Measurements from ENCODE around the gene KCNE4.
"Not testable (repeated sequence)": the region's sequence is repeated elsewhere in the genome, so short reads cannot be mapped to it uniquely, and the experiment has no call there.

KCNE4 gene

DNA sequence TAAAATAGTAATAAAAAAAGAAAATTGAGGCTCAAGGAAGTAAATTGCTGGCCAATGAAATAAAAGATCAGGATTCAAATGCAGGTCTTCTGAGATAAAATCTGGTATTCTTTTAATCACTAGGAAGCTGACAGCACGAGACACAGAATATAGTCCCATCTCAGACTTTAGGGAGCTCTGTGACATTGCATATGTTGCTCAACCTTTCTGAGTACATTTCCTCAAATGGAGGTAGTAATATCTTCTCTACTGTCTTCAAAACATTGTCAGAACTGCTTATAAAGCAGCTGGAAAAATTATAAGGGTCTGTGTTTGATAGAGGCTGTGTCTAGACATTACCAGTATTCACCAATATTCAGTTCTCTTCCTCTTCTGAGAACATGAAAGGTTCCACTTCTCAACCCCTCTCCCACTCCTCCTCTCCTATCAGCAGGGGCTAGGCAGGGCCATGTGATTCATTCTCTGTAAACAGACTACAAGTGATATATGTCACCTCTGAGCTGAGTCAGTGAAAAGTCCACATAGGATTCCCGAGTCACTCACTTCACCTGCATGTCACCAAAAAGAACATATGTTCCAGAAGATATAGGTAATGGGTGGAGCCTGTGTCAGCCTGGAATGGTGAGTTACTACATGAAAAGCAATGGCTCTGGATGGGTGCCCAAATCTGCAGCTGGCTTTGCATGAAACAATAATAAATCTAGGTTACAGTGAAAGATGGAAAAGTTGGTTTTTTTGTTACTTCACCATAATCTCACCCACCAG is 7.1 kb downstream of the KCNE4 start:
- DNase-seq (ENCODE audit: low read depth) = no peak

- no peak for DNase-seq (ENCODE audit: low read depth)
Measured at GRCh38 chr2:223060201-223060825, 8.3 kb downstream of the KCNE4 start.

GRCh38 chr2:223062396-223062795 is 10.4 kb downstream of the KCNE4 start:
- no peak for DNase-seq (ENCODE audit: low read depth)

DNA sequence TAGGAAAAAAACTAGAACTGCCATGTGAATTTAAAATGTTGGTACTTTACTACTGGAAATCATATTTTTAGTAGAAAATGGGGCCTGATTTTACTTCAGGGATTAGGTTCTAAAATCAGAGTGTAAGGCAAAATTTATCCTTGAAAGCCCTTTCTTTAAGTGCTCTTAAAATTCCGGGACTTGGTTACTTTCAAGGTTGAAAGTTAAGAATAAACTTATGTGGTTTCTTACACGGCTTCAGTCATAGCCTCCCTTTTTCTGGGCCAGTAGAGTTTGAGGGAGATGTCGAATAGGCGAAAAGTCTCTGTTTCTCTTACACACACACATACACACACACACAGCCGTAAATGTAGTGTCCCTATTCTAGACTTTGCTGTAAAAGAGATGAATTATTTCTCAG is 13.1 kb downstream of the KCNE4 start:
- no peak for DNase-seq (ENCODE audit: low read depth)

DNA sequence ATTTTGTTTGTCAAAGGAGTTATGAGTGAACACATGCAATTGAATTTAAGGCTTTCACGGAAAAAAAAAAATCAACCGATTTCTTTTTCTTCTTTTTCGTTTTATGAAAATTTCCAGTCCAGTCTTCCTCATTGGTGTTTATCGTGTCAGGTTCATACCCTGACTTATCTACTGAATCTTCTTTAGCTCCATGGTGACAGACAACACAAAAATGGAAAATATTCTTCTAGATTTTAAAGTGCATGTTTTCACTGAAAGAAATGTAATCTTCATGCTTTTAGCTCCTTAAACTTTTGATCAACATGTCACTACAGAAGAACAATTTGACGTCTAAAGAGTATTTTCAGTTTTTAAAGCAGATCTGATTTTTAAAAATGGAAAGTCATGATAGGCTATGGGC is 14.7 kb downstream of the KCNE4 start:
- DNase-seq (ENCODE audit: low read depth) = no peak

GRCh38 chr2:223068071-223068470 is 16.1 kb downstream of the KCNE4 start:
- DNase-seq (ENCODE audit: low read depth) = no peak

- no peak for DNase-seq (ENCODE audit: low read depth)
Measured at GRCh38 chr2:223069465-223069864, 17.5 kb downstream of the KCNE4 start.

DNA sequence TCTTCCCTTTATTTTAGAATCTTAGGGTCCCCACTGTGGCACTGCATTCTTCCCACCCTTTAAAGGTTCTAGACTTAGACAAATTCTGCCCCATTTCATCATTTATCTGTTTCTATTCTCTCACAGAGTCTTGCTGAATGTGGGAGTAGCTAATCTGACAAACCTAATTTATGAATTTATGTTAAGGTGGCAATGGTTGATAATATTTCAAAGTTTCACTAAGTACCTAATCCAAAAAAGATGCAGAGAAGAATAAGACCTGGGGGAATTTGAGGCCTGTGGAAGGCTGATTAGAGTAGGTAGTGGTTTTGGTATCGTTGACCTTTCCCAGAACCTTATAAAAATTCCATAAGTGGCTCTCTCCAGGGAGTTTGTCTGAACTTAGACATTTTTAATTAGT is 18.0 kb downstream of the KCNE4 start:
- no peak for DNase-seq (ENCODE audit: low read depth)

DNA sequence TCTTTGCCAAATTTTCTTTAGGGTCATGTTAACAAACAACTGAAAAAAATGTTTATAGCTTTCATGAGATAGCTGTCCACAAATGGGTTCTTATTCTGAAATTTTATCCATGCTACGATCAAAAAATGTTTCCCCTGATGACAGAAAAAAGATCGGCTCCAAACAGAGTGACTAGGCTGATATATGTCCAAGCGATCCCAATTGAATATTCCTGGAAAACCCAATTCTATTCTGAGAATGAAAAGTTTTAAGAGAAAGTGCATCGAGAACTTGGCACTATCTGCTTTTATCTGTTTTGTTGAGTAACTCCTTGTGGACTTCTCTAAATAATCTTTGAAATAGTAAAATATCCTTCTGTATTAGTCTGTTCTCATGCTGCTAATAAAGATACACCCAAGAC is 19.1 kb downstream of the KCNE4 start:
- no peak for DNase-seq (ENCODE audit: low read depth)

DNA sequence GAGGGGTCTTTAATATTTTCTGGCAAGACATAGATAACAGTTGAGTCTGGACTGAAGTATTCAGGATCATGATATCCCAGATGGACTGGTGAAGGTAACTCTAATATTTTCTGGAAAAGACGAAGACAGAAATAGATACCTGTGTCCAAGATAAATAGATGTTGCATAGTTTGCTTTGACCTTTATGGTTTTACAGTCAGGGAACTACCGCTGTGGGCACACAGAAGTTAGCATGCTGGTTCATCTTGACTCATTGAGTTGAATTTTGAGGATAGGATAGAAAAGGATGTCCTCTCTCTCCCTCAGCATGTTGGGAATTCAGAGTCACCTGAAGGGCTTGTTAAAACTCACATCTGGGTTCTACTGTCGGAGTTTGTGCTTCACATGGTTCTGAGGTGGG is 20.8 kb downstream of the KCNE4 start:
- no peak for DNase-seq (ENCODE audit: low read depth)

- no peak for DNase-seq (ENCODE audit: low read depth)
Measured at GRCh38 chr2:223075301-223076270, 23.6 kb downstream of the KCNE4 start.

GRCh38 chr2:223076573-223076972 is 24.6 kb downstream of the KCNE4 start:
- DNase-seq (ENCODE audit: low read depth) = no peak

- no peak for DNase-seq (ENCODE audit: low read depth)
Measured at GRCh38 chr2:223078482-223078881, 26.5 kb downstream of the KCNE4 start.

GRCh38 chr2:223079378-223079777 is 27.4 kb downstream of the KCNE4 start:
- no peak for DNase-seq (ENCODE audit: low read depth)

DNA sequence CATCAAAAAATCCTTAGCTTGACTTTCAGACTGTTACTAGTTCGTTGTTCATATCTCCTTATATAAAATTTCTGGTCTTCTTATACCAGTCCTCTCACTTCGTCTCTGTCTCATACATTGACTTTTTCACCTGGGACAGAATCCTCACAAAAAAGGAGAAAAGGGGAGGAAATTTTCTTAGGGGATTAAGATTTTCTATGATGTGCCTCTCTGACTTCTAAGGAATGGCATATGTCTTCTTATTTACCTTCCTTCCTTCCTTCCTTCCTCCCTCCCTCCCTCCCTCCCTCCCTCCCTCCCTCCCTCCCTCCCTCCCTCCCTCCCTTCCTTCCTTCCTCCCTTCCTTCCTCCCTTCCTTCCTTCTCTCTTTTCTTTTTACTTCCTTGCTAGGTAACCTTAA is 27.9 kb downstream of the KCNE4 start:
- DNase-seq (ENCODE audit: low read depth) = no peak

DNA sequence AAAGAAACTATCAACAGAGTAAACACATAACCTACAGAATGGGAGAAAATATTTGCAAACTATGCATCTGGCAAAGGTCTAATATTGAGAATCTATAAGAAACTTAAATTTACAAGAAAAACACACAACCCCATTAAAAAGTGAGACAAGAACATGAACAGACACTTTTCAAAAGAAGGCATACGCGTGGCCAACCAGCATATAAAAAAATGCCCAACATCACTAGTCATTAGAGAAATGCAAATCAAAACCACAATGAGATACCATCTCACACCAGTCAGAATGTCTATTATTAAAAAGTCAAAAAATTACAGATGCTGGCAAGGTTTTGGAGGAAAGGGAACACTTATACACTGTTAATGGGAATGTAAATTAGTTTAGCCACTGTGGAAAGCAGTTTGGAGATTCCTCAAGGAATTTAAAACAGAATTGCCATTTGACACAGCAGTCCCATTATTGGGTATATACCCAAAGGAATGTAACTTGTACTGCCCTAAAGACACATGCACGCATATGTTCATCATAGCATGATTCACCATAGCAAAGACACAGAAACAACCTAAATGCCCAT is 28.9 kb downstream of the KCNE4 start:
- not testable (repeated sequence) for DNase-seq (ENCODE audit: low read depth)

DNA sequence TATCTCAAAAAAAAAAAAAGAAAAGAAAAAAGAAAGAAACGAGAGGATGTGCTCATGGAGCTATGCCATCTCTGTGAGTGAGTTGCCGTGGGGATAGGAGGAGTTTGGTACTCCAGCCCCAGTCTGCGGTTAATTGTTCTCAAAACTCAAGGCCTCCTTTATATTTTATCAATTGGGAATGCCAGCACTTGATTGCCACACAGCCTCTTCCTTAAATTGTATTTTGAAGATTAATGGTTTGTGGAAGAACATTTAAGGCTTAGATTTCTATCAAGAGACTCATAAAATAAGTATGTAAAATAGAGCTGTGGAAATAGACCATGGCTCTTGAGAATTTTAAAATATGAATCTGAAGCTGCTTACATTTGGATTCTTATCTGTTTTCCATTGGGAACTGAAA is 29.8 kb downstream of the KCNE4 start:
- no peak for DNase-seq (ENCODE audit: low read depth)

- no peak for DNase-seq (ENCODE audit: low read depth)
Measured at GRCh38 chr2:223082706-223083105, 30.7 kb downstream of the KCNE4 start.

- DNase-seq (ENCODE audit: low read depth) = no peak
Measured at GRCh38 chr2:223083402-223084070, 31.5 kb downstream of the KCNE4 start.

- no peak for DNase-seq (ENCODE audit: low read depth)
Measured at GRCh38 chr2:223084873-223085272, 32.9 kb downstream of the KCNE4 start.

- no peak for DNase-seq (ENCODE audit: low read depth)
Measured at GRCh38 chr2:223086370-223086981, 34.5 kb downstream of the KCNE4 start.
